HS-5 (cell line): ENCODE results near the gene HEXIM2.
"Not testable (repeated sequence)": the region's sequence is repeated elsewhere in the genome, so short reads cannot be mapped to it uniquely, and the experiment has no call there.

Source experiments
- DNase-seq: peaks from one replicate; pipeline ENCODE4 v3.0.0-alpha.2; 2012; ENCODE audit warnings: low read depth

Gene HEXIM2

GRCh38 chr17:45170280-45170930 lies 8.7 kb downstream of the HEXIM2 start:
- no peak for DNase-seq

GRCh38 chr17:45170931-45171337 lies 9.3 kb downstream of the HEXIM2 start:
- DNase-seq = no peak

GRCh38 chr17:45171338-45172231 lies 9.9 kb downstream of the HEXIM2 start:
- DNase-seq = no peak

GRCh38 chr17:45172232-45172540 lies 10.5 kb downstream of the HEXIM2 start:
- DNase-seq = no peak

GRCh38 chr17:45172541-45173286 lies 11.0 kb downstream of the HEXIM2 start:
- no peak for DNase-seq

GRCh38 chr17:45175759-45176115 lies 14.1 kb downstream of the HEXIM2 start:
- no peak for DNase-seq

- no peak for DNase-seq
These were observed 15.9 kb downstream of the HEXIM2 start for GRCh38 chr17:45177563-45177962.

- DNase-seq = no peak
These were observed 22.5 kb downstream of the HEXIM2 start for GRCh38 chr17:45184144-45184543.

GRCh38 chr17:45186801-45187354 lies 25.2 kb downstream of the HEXIM2 start:
- DNase-seq = no peak

- no peak for DNase-seq
These were observed 27.3 kb downstream of the HEXIM2 start for GRCh38 chr17:45189009-45189408.

- no peak for DNase-seq
These were observed 29.0 kb downstream of the HEXIM2 start for GRCh38 chr17:45190503-45191255.

- DNase-seq = no peak
These were observed 33.7 kb downstream of the HEXIM2 start for GRCh38 chr17:45195424-45195823.

- no peak for DNase-seq
These were observed 35.4 kb downstream of the HEXIM2 start for GRCh38 chr17:45197108-45197507.

- peak; percentile 45 for DNase-seq
These were observed 36.1 kb downstream of the HEXIM2 start for GRCh38 chr17:45197555-45198334.

GRCh38 chr17:45200701-45201100 lies 39.0 kb downstream of the HEXIM2 start:
- no peak for DNase-seq

GRCh38 chr17:45201457-45201856 lies 39.8 kb downstream of the HEXIM2 start:
- DNase-seq = no peak

- not testable (repeated sequence) for DNase-seq
These were observed 40.2 kb downstream of the HEXIM2 start for GRCh38 chr17:45201880-45202279.

- peak; percentile 49 for DNase-seq
These were observed 57.4 kb downstream of the HEXIM2 start for GRCh38 chr17:45218895-45219661.
